AG09319 (cell line): Measurements from ENCODE around the gene NDN.

Experiments used
- DNase-seq: peaks from one replicate; pipeline ENCODE4 v3.0.0-alpha.2; 2010; ENCODE audit warnings: low read depth; ENCODE audit errors: extremely low read depth
- CTCF ChIP-seq: IDR thresholded peaks from 2 replicates; pipeline ENCODE4 v1.5.1; 2011; ENCODE audit warnings: low read depth, mild to moderate bottlenecking, inconsistent platforms, low read length, moderate library complexity

NDN gene

DNA sequence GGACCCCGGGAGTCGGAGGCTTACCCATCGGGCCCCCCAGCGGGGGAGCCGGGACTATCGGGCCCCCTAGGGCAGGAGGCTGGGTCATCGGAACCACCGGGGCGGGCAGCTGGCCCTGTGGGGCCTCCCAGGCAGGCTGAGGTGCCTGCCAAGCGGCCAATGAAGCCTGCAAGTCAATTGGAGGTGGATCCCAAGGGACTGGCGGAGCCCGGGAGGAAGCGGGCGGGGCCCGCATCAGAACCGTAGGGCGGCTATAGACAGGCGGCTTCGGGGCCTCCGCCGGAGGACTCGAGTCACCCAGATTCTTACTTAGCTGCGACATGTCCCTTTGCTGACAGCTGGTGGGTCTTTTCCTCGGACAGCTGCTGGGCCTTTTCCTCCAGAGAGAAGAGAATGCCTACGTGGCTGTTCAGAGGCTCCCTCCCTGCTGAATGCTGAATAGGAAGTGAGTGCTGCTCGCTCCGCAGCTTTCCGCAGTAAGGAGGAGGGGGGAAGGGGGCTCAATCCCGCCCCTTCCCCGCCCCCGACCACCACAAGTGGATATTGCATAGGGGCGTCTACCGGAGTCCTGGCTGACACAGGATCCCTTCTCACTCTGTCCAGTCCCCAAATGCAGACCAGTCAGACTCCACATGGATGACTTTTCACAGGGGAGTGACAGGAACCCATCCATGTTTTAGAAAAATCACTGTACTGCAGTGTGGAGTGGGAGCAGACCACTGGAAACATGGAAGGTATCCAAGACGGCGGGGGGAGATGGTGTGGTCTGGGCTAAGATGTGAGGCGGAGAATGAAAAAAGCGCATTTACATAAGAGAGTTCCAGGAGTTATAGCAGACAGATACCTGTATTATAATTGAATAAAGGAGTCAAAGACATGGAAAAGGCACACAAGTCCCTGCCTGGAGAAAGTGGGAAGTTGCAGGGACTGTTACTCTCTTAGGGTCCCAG is 39.4 kb downstream of the NDN start, which contains the start of gene MAGEL2:
TSS of gene MAGEL2 (minus strand) at position 447 of the 950 bp plus-strand sequence. CDS start at position 322, 125 bp downstream.
- DNase-seq, result no peak

DNA sequence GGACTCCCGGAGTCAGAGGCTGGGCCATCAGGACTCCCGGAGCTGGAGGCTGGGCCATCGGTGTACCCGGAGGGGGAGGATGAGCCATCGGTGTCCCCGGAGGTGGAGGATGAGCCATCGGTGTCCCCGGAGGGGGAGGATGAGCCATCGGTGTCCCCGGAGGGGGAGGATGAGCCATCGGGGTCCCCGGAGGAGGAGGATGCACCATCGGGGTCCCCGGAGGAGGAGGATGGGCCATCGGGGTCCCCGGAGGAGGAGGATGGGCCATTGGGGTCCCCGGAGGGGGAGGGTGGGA is 40.2 kb downstream of the NDN start:
- no peak for TF ChIP-seq CTCF
- DNase-seq, result no peak

More for the DNA sequence above, 39.4 kb downstream of the NDN start, which contains the start of gene MAGEL2:
- no peak for TF ChIP-seq CTCF

DNA sequence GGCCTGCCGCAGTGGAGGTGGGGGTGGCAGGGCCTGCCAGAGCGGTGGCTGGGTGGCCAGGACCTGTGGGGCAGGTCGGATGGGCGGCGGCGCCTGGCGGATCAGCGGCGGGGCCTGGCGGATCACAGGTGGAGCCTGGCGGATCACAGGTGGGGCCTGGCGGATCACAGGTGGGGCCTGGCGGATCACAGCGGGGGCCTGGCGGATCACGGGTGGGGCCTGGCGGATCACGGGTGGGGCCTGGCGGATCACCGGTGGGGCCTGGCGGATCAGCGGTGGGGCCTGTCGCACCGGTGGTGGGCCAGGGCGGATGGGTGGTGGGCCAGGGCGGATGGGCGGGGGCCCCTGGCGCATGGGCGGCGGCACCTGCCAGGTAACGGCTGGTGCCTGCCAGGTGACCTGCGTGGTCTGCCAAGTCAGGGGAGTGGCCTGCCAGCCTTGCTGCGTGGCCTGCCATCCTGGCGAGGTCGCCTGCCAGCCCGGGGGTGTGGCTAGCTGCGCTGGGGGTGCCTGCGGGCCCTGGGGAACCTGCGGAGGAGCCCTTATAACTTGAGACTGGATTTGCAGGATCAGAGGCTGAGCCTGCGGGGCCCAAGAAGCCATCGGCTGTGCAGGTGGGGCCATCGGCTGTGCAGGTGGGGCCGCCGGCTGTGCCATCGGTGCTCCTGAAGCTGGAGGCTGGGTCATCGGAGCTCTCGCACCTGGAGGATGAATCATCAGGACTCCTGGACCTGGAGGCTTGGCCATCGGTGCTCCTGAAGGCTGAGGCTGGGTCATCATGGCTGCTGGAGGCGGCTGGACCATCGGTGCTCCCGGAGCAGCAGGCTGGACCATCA is 40.7 kb downstream of the NDN start:
- TF ChIP-seq CTCF, result no peak
- DNase-seq, result no peak

DNA sequence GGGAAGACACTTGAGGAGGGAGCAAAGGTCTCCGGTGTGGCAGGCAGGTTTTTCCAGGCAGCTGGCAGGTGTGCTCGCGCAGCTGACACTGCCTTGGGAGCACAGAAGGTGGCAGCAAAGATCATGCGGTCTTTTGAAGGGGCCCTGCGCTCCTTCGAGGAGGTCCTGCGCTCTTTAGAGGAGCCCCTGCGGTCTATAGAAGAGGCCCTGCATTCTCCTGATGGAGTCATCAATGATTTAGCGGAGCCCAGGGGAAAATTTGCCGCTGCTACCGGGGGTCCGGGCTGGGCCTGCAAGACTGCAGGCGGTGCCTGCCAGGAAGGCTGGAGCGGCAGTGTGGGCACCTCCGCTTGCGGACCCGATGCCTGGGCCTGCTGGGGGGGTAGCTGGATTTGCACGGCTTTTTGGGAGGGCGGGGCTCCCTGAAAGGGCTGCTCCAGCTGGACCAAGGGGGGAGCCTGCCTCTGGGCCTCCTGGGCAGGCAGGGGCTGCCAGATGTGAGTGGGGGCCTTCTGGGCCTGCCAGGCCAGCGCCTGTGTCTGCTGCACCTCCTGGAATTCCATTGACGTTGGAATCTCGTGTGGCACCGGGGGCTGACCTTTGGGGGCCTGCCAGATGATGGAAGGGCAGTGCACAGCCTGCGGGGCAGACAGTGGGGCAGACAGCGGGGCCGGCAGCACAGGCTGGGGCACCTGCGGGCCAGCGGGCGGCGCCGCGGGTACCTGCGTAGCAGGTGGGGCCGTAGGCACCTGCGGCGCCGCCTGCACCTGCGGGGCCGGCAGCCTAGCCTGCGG is 41.5 kb downstream of the NDN start:
- TF ChIP-seq CTCF, result no peak
- no peak for DNase-seq

GRCh38 chr15:23644829-23645228 is 42.3 kb downstream of the NDN start:
- no peak for TF ChIP-seq CTCF
- no peak for DNase-seq

DNA sequence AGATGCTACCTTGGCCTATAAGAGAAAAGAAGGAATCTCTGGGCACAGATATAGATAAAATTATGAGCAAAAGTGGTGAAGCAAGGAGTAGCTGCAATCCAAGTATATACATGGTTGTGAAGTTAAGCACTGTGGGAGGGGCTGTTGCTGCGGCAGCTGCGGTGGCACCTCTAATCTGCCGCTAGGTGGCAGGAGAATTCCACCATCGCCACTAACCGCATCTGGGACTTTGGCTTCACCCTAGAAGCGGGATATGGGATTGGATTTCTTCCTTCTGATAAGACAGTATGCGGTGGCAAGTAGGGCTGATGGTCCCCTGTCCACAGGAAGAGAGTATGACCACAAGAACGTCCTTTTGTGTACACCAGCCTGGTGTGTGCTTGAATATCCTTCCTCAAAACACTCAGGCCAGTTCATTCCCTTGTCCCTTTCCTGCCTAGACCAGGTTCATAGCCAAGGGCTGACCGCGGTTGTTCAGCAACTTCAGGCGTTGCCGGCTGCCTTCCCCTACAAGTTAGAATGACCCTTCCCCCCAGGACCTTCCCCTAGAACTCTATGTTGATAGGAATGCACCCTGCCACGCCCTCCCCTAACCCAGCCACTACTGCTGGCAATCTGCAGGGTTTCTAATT is 44.6 kb downstream of the NDN start:
- DNase-seq, result no peak

More for the DNA sequence above, 44.6 kb downstream of the NDN start:
- peak; percentile 76 for TF ChIP-seq CTCF
